Esophagus squamous epithelium (tissue), 5 donors: ENCODE results near the gene ARRB1. TPM values are rescaled to one million over a fixed set of nuclear protein-coding genes. Genes with fewer than 3 reads are reported as not detected.

Experiments used
- DNase-seq: peaks from one replicate; lab custom pipeline; 2025; lab: John Stamatoyannopoulos, UW
- H3K27ac ChIP-seq, 4 donors: fragments of 200-600 bp; sonication (generic); one replicate each; pipeline ENCODE4 v1.5.1; 2016 to 2019; ENCODE audit warnings: mild to moderate bottlenecking in 1 of 4
- H3K27me3 ChIP-seq, 4 donors: fragments of 200-600 bp; sonication (generic); 1 replicate in 3 of 4; 2 replicates in 1 of 4; pipeline versions ENCODE4 v1.5.1 to v1.6.0; 2017 to 2021; ENCODE audit warnings: antibody characterized with exemption in 1 of 4
- H3K36me3 ChIP-seq, 3 donors: fragments of 200-600 bp; sonication (generic); one replicate each; pipeline ENCODE4 v1.5.1; 2016 to 2019
- H3K4me1 ChIP-seq, 3 donors: fragments of 200-600 bp; sonication (generic); one replicate each; pipeline ENCODE4 v1.5.1; 2017 to 2019
- H3K4me3 ChIP-seq, 4 donors: fragments of 200-600 bp; sonication (generic); 1 replicate in 3 of 4; 2 replicates in 1 of 4; pipeline ENCODE4 v1.5.1; 2016 to 2019; ENCODE audit warnings: mild to moderate bottlenecking in 2 of 4, moderate library complexity in 1 of 4
- H3K9me3 ChIP-seq, 3 donors: fragments of 200-600 bp; sonication (generic); one replicate each; pipeline ENCODE4 v1.5.1; 2016 to 2019
- POLR2A ChIP-seq, 4 donors: fragments of 450-650 bp; IDR thresholded peaks; one replicate each; pipeline ENCODE4 v1.6.1; 2017; ENCODE audit warnings: antibody characterized with exemption in 4 of 4, mild to moderate bottlenecking in 4 of 4, moderate library complexity in 3 of 4
- WGBS, 2 donors: methylation state at CpG; one replicate each; pipeline ENCODE4 v1.1.5; 2018; 5-methylcytosine and 5-hydroxymethylcytosine counted together
- intact Hi-C: fragments of 100-400 bp; cut with DNase I; formaldehyde crosslinking; loops from one replicate; pipeline ENCODE4 v1.15.0; 2022
- total RNA-seq, 4 donors: library from RNA; depleted of rRNA; stranded (reverse); fragments of >200 nt; gene quantifications; one replicate each; pipeline ENCODE4 v1.1.0, GENCODE V29; 2016
- TF ChIP-seq, protein P1 (sequence below), 6 experiments: fragments of 450-650 bp in 4 of 6; fragments of 200-600 bp in 2 of 6; sonication (generic) in 2 of 6; IDR thresholded peaks; one replicate each; pipeline ENCODE4 v1.5.1; 2016 to 2019; ENCODE audit warnings: antibody characterized with exemption in 6 of 6, mild to moderate bottlenecking in 4 of 6, moderate library complexity in 4 of 6
- donor health status: DM: yes; HTN: yes; CAD: no.

The ARRB1 gene
- total RNA-seq, 4 donors from 2014 or later, result 9.6 to 24.8 (median 17.8) TPM

DNA sequence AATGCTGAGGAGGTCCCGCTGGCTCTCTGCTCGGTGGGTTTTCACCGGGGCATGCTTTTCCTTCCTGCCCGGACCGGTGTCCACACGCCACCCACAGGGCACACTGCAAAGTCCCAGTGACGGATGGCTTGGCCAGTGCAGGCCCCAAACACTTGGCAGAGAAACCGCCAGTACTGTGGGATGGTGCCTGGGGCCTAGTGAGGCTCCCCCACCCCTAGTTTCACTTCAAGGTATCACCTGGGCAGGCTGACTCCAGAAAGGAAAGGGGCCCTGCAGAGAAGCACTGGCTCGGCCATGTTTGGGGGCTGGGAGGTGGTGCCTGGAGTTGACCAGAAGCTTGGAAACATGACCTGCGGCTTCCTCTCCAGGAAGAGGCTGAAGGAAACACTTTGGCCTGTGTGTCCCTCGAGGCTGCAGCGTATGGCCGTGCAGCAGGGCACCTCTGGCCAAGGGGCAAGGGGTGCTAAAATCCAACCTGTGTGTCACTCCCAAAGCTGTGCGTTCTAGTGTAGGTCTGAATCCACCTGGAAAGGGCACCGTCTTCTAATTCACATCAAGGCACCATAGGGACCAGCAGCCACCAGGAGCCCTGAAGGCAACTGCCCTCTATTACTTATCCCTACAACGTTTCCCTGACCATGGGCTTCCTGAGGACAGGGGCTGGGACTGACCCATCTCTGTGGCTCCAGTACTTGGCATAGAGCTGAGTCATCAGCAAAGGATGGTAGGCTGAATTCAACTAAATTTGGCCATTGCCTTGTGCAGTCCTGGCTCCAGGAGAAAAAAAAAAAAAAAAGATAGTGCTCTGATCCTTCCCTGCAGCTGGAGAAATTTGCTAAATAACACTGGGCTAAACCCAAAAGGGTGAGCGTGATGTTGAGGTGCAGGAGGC is 88.3 kb downstream of the ARRB1 start:
- H3K4me1 ChIP-seq, result peaks cover 0 to 37% (median 0%) of the 10 kb centered on the region in 3 donors
- 56 to 81% methylated on average over 2 of the region's 17 CpGs for WGBS, 2 donors
- no peak overlapping the region for H3K4me3 ChIP-seq
- H3K27ac ChIP-seq, result no peak overlapping the region
- intact Hi-C loops, result no loop called here
- no peak for DNase-seq
- no peak for TF ChIP-seq POLR2A (IDR thresholded peaks at IDR 0.05)
- TF ChIP-seq, protein P1, sequence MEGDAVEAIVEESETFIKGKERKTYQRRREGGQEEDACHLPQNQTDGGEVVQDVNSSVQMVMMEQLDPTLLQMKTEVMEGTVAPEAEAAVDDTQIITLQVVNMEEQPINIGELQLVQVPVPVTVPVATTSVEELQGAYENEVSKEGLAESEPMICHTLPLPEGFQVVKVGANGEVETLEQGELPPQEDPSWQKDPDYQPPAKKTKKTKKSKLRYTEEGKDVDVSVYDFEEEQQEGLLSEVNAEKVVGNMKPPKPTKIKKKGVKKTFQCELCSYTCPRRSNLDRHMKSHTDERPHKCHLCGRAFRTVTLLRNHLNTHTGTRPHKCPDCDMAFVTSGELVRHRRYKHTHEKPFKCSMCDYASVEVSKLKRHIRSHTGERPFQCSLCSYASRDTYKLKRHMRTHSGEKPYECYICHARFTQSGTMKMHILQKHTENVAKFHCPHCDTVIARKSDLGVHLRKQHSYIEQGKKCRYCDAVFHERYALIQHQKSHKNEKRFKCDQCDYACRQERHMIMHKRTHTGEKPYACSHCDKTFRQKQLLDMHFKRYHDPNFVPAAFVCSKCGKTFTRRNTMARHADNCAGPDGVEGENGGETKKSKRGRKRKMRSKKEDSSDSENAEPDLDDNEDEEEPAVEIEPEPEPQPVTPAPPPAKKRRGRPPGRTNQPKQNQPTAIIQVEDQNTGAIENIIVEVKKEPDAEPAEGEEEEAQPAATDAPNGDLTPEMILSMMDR (IDR thresholded peaks at IDR 0.05), result no peak
- H3K36me3 ChIP-seq, result peaks cover 0 to 23% (median 0%) of the 10 kb centered on the region in 3 donors
- no peaks in the 10 kb centered on the region for H3K27me3 ChIP-seq
- no peaks in the 10 kb centered on the region for H3K9me3 ChIP-seq

DNA sequence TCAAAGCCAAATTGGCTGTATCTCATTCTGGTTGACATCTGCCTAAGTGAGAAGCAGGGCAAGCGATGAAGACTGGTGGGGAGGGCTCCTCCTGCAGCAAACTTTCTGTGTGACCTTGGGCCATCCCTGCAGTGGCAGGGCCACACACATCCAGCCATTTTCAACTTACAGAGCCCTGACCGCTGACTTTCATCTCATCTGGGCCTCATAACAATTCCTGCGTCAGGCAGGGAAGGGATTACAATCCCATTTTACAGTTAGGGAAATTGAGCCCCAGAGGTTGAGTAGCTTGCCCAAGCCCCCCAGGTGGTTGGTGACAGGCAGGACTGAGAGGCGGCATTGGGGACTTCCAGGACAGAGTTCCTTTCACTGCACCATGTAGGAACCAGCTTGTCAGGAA is 89.0 kb downstream of the ARRB1 start:
- Histone ChIP-seq H3K36me3 (peaks cover 0 to 16% (median 0%) of the 10 kb centered on the region in 3 donors), H3K9me3 (no peaks in the 10 kb centered on the region), H3K4me3 (no peak overlapping the region), H3K27me3 (no peaks in the 10 kb centered on the region), H3K4me1 (peaks cover 0 to 37% (median 0%) of the 10 kb centered on the region in 3 donors), H3K27ac (no peak overlapping the region)
- intact Hi-C loops, result no loop called here
- DNase-seq, result no peak
- TF ChIP-seq, protein P1 (IDR thresholded peaks at IDR 0.05), result no peak
- TF ChIP-seq POLR2A (IDR thresholded peaks at IDR 0.05), result no peak
- WGBS, 2 donors, result 80% methylated on average over 1 of the region's 4 CpGs; no CpG with 5 or more reads in 1 of the 2 donors

DNA sequence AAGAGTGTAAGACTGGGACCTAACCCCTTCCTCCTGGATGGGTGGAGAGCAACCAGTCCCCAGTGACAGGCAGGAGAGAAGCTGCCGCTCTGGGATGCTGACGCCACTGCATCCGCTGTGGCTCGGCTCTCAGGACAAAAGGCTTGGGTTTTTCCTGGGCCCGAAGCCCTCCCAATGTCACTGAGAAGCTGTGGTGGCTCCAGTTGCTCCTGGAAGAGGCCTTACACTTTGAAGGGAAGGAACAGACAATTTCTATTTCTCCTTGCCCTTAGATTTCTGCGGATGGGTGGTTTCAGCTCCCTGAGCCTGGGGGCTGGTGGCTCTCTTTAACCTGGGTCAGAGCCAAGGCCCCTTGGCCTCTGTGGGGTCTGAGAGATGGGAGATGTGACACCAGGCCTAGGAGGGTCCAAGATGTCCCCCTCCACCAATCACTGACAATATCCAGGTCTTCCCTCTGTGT is 89.5 kb downstream of the ARRB1 start:
- intact Hi-C loops, result no loop called here
- Histone ChIP-seq H3K4me1 (peaks cover 0 to 37% (median 0%) of the 10 kb centered on the region in 3 donors), H3K36me3 (peaks cover 0 to 11% (median 0%) of the 10 kb centered on the region in 3 donors), H3K27me3 (no peaks in the 10 kb centered on the region), H3K27ac (no peak overlapping the region), H3K9me3 (no peaks in the 10 kb centered on the region), H3K4me3 (no peak overlapping the region)
- DNase-seq, result no peak
- TF ChIP-seq, protein P1 (IDR thresholded peaks at IDR 0.05), result no peak
- no peak for TF ChIP-seq POLR2A (IDR thresholded peaks at IDR 0.05)
- 72 to 95% methylated on average over 4 of the region's 6 CpGs for WGBS, 2 donors

DNA sequence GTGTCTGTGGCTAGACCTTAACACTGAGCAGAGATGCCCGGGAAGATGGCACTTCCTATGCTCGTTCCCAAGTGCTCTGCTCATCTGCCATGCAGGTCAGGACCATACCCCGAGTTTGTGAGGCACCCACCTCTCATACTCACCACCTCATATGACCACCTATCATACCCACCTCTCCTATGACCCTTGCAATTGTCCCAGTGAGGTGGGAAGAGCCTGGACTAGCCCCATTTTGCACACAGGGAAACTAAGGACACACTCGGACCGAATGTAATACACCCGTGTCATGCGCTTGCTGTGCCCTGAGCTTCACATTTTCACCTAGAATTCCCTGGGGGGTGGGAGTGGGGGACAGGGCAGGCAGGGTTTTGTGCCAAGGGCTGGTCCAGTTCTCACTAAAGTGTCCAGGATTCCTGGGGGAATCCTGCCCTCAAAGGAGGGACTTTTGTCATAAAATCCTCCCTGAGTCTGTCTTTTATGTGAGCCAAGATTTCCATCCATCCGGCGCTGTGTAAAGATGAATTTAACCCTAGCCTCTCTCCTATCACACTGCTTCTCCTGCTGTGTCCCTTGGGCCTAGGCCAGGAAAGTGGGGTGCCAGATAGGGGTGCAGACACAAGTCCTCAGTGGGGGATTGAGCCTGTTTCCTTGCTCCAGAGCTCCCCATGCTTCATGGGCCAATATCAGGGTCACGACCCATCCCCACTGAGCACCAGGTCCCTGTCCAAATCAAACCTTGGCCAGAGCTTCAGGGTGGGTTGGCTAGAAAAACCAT is 90.9 kb downstream of the ARRB1 start:
- WGBS, 2 donors, result 36 to 39% methylated on average over 5 to 10 of the region's 10 CpGs
- TF ChIP-seq, protein P1 (IDR thresholded peaks at IDR 0.05), result no peak
- peaks cover 0 to 1% (median 0%) of the 10 kb centered on the region in 3 donors for H3K36me3 ChIP-seq
- H3K27me3 ChIP-seq, result no peaks in the 10 kb centered on the region
- H3K27ac ChIP-seq, result no peak overlapping the region
- no peak overlapping the region for H3K4me3 ChIP-seq
- H3K4me1 ChIP-seq, result peaks cover 0 to 37% (median 0%) of the 10 kb centered on the region in 3 donors
- DNase-seq, result no peak
- no peaks in the 10 kb centered on the region for H3K9me3 ChIP-seq
- intact Hi-C loops, result no loop called here
